H1 (cell line): ENCODE data around the gene LCN2. TPM values are rescaled to one million over a fixed set of nuclear protein-coding genes. Genes with fewer than 3 reads are reported as not detected.
"Not testable (repeated sequence)": the region's sequence is repeated elsewhere in the genome, so short reads cannot be mapped to it uniquely, and the experiment has no call there.

Source experiments
- CTCF ChIA-PET: fragments of 300-600 bp; sonication (Branson Sonifier 250); formaldehyde crosslinking; loops from one replicate; lab custom pipeline; 2021; ENCODE audit not compliant: partially characterized antibody; lab: Charles Lee
- POLR2A ChIA-PET: fragments of 300-600 bp; sonication (Branson Sonifier 250); formaldehyde crosslinking; loops from one replicate; lab custom pipeline; 2021; ENCODE audit warnings: inconsistent platforms; ENCODE audit not compliant: partially characterized antibody; lab: Charles Lee
- DNase-seq, 2 experiments: peaks; one replicate each; pipeline versions ENCODE4 v3.0.0 to v3.0.0-alpha.2; 2010 to 2022; ENCODE audit warnings: low spot score in 2 of 2, low read depth in 1 of 2, mixed read lengths in 1 of 2
- FAIRE-seq: peaks from 2 replicates; lab custom pipeline; 2011; peaks lifted over from hg19 to GRCh38; lab: Jason Lieb, UNC
- H2AFZ ChIP-seq: 2 replicates; pipeline ENCODE4 v1.8.1; 2012; ENCODE audit warnings: low read length, inconsistent platforms
- H2AK5ac ChIP-seq: 2 replicates; pipeline ENCODE4 v1.6.1; 2013; ENCODE audit warnings: low read depth, low read length
- H2BK120ac ChIP-seq: replicated peaks from 2 replicates; pipeline ENCODE3; 2013; ENCODE audit warnings: low read depth, low read length, inconsistent platforms
- H2BK12ac ChIP-seq: 2 replicates; pipeline ENCODE4 v1.6.1; 2013; ENCODE audit warnings: low read depth, low read length
- H2BK15ac ChIP-seq: 2 replicates; pipeline ENCODE4 v1.6.1; 2013; ENCODE audit warnings: low read length
- H2BK20ac ChIP-seq: 2 replicates; pipeline ENCODE4 v1.6.1; 2013; ENCODE audit warnings: low read length
- H2BK5ac ChIP-seq: 2 replicates; pipeline ENCODE4 v1.6.1; 2013; ENCODE audit warnings: low read depth, low read length
- H3K14ac ChIP-seq: 2 replicates; pipeline ENCODE4 v1.6.1; 2013; ENCODE audit warnings: inconsistent platforms; ENCODE audit not compliant: insufficient read length
- H3K18ac ChIP-seq: 2 replicates; pipeline ENCODE4 v1.6.1; 2013; ENCODE audit warnings: low read length; ENCODE audit errors: extremely low read depth
- H3K23ac ChIP-seq: 2 replicates; pipeline ENCODE4 v1.6.1; 2013; ENCODE audit warnings: inconsistent platforms; ENCODE audit not compliant: insufficient read length
- H3K23me2 ChIP-seq: 2 replicates; pipeline ENCODE4 v1.6.1; 2013; ENCODE audit warnings: low read depth, low read length
- H3K27ac ChIP-seq: 2 replicates; pipeline ENCODE4 v1.6.1; 2011; ENCODE audit warnings: low read depth, low read length, inconsistent platforms
- H3K27me3 ChIP-seq, 4 experiments: replicated peaks in 1 of 4; 1 replicate in 1 of 4; 2 replicates in 3 of 4; pipeline versions ENCODE4 v1.6.1 to v1.8.1; 2011 to 2013; ENCODE audit warnings: low read length in 3 of 4, mild to moderate bottlenecking in 3 of 4, inconsistent platforms in 2 of 4, mixed read lengths in 2 of 4, moderate library complexity in 1 of 4; ENCODE audit not compliant: control insufficient read depth in 3 of 4, insufficient read depth in 3 of 4; ENCODE audit errors: extremely low read depth in 1 of 4
- H3K36me3 ChIP-seq, 4 experiments: 2 replicates each; pipeline versions ENCODE4 v1.6.1 to v1.8.1; 2011 to 2013; ENCODE audit warnings: mild to moderate bottlenecking in 4 of 4, low read length in 3 of 4, moderate library complexity in 2 of 4, control low read depth in 1 of 4, inconsistent platforms in 1 of 4; ENCODE audit not compliant: insufficient read depth in 4 of 4, control insufficient read depth in 2 of 4
- H3K4ac ChIP-seq: replicated peaks from 2 replicates; pipeline ENCODE3; 2013; ENCODE audit warnings: low read length, low read depth, mixed read lengths, inconsistent platforms; ENCODE audit not compliant: insufficient read length
- H3K4me1 ChIP-seq, 4 experiments: replicated peaks in 1 of 4; 1 replicate in 1 of 4; 2 replicates in 3 of 4; pipeline versions ENCODE4 v1.6.1 to v1.8.1; 2011 to 2013; ENCODE audit warnings: low read length in 3 of 4, inconsistent platforms in 2 of 4, mixed read lengths in 1 of 4; ENCODE audit not compliant: insufficient read depth in 4 of 4, control insufficient read depth in 3 of 4
- H3K4me2 ChIP-seq, 2 experiments: 2 replicates each; pipeline versions ENCODE4 v1.6.1 to v1.8.1; 2011 to 2013; ENCODE audit warnings: low read depth in 2 of 2, low read length in 2 of 2, control low read depth in 1 of 2, inconsistent platforms in 1 of 2, mild to moderate bottlenecking in 1 of 2; ENCODE audit not compliant: insufficient read depth in 1 of 2
- H3K4me3 ChIP-seq, 4 experiments: fragments of 200-600, 300-600 bp in 1 of 4; sonication (generic), shearing (Covaris generic), sonication (Bioruptor Twin) in 1 of 4; 2 replicates each; pipeline versions ENCODE4 v1.5.1 to v1.8.1; 2011 to 2016; ENCODE audit warnings: low read length in 4 of 4, low read depth in 3 of 4, control low read depth in 2 of 4, inconsistent platforms in 2 of 4, mild to moderate bottlenecking in 2 of 4, mixed read lengths in 1 of 4, moderate library complexity in 1 of 4; ENCODE audit not compliant: insufficient read depth in 2 of 4; ENCODE audit errors: extremely low read depth in 1 of 4
- H3K56ac ChIP-seq: replicated peaks from 2 replicates; pipeline ENCODE3; 2013; ENCODE audit warnings: low read depth, mild to moderate bottlenecking, mixed read lengths, low read length, inconsistent platforms; ENCODE audit not compliant: insufficient read length
- H3K79me1 ChIP-seq: 2 replicates; pipeline ENCODE4 v1.6.1; 2013; ENCODE audit warnings: low read depth, low read length, control low read depth
- H3K79me2 ChIP-seq, 2 experiments: 2 replicates each; pipeline versions ENCODE4 v1.6.1 to v1.8.1; 2012 to 2013; ENCODE audit warnings: low read length in 2 of 2, mild to moderate bottlenecking in 2 of 2, inconsistent platforms in 1 of 2; ENCODE audit not compliant: insufficient read depth in 2 of 2, control insufficient read depth in 1 of 2
- H3K9ac ChIP-seq, 4 experiments: replicated peaks in 1 of 4; 1 replicate in 1 of 4; 2 replicates in 3 of 4; pipeline versions ENCODE4 v1.6.1 to v1.8.1; 2011 to 2013; ENCODE audit warnings: low read depth in 3 of 4, low read length in 3 of 4, control low read depth in 2 of 4, mild to moderate bottlenecking in 2 of 4, moderate library complexity in 2 of 4, inconsistent platforms in 1 of 4; ENCODE audit errors: extremely low read depth in 1 of 4
- H3K9me3 ChIP-seq, 2 experiments: 2 replicates each; pipeline versions ENCODE4 v1.6.1 to v1.8.1; 2012 to 2013; ENCODE audit warnings: mild to moderate bottlenecking in 2 of 2, moderate library complexity in 2 of 2, control low read depth in 1 of 2, inconsistent platforms in 1 of 2, low read depth in 1 of 2, low read length in 1 of 2, mixed read lengths in 1 of 2; ENCODE audit not compliant: insufficient read depth in 2 of 2
- H4K20me1 ChIP-seq, 2 experiments: replicated peaks in 1 of 2; 2 replicates each; pipeline versions ENCODE3 to v1.8.1; 2011 to 2013; ENCODE audit warnings: inconsistent platforms in 2 of 2, low read length in 2 of 2, mild to moderate bottlenecking in 1 of 2; ENCODE audit not compliant: insufficient read depth in 2 of 2, control insufficient read depth in 1 of 2
- H4K5ac ChIP-seq: 2 replicates; pipeline ENCODE4 v1.6.1; 2013; ENCODE audit warnings: low read length, low read depth, mixed read lengths, inconsistent platforms; ENCODE audit not compliant: insufficient read length
- H4K8ac ChIP-seq: 2 replicates; pipeline ENCODE4 v1.8.0; 2013; ENCODE audit warnings: mild to moderate bottlenecking, moderate library complexity, low read length, inconsistent platforms; ENCODE audit not compliant: insufficient read depth; ENCODE audit errors: extremely low read depth
- H4K91ac ChIP-seq: replicated peaks from 2 replicates; pipeline ENCODE3; 2013; ENCODE audit warnings: low read length, mixed read lengths, inconsistent platforms; ENCODE audit not compliant: insufficient read length
- CREB1 ChIP-seq: IDR thresholded peaks from 2 replicates; pipeline ENCODE4 v1.6.1; 2012; ENCODE audit warnings: inconsistent platforms
- CTCF ChIP-seq, 3 experiments: IDR thresholded peaks; 1 replicate in 2 of 3; 2 replicates in 1 of 3; pipeline versions ENCODE4 v1.5.1 to v1.6.1; 2011; ENCODE audit warnings: low read length in 3 of 3, mild to moderate bottlenecking in 3 of 3, inconsistent platforms in 2 of 3, low read depth in 1 of 3, moderate library complexity in 1 of 3; ENCODE audit not compliant: insufficient read depth in 1 of 3; ENCODE audit errors: control extremely low read depth in 1 of 3
- E2F6 ChIP-seq: IDR thresholded peaks from 2 replicates; pipeline ENCODE4 v1.6.1; 2012; ENCODE audit warnings: inconsistent platforms
- RAD21 ChIP-seq, 2 experiments: IDR thresholded peaks in 1 of 2; conservative IDR thresholded peaks in 1 of 2; 2 replicates each; pipeline ENCODE4 v1.6.1; 2011; ENCODE audit warnings: low read depth in 2 of 2, low read length in 2 of 2, improper control_type of control experiment in 1 of 2, inconsistent platforms in 1 of 2, mild to moderate bottlenecking in 1 of 2, moderate library complexity in 1 of 2
- whole genome bisulfite sequencing, 2 experiments: shearing (Covaris generic) in 1 of 2; methylation state at CpG; one replicate each; pipeline versions ENCODE4 v1.1.6 to v1.1.7; 2013 to 2015; ENCODE audit warnings: low lambda C conversion rate in 2 of 2, mixed read lengths in 2 of 2, inconsistent platforms in 1 of 2, low coverage in 1 of 2, missing lambda C conversion rate in 1 of 2; ENCODE audit not compliant: insufficient replicate concordance in 2 of 2, insufficient coverage in 1 of 2, insufficient read length in 1 of 2; ENCODE audit errors: extremely low coverage in 1 of 2, missing lambda C conversion rate in 1 of 2; 5-methylcytosine and 5-hydroxymethylcytosine counted together
- polyA plus RNA-seq, 7 experiments: library from polyadenylated mRNA; depleted of rRNA in 3 of 7; stranded (reverse) in 5 of 7; unstranded in 2 of 7; fragments of >200 nt in 5 of 7; fragments of 200-250 nt in 2 of 7; gene quantifications; 1 replicate in 5 of 7; 2 replicates in 1 of 7; 4 replicates in 1 of 7; pipeline versions ENCODE4 v1.2.1 to v1.2.3, GENCODE V29; 2011 to 2013; ENCODE audit warnings: missing spikeins in 2 of 7, mixed read lengths in 2 of 7
- total RNA-seq: library from RNA; stranded (reverse); fragmentation: NEBNext Ultra II Directional; extraction: Animal tissue kit (Norgen Biotek cat#: 25700); gene quantifications from 2 replicates; pipeline ENCODE4 v1.2.1, GENCODE V29; 2021

LCN2 gene
- total and polyA plus RNA-seq, 2 of the 8 experiments (the other 6 are each of a cell fraction or from before 2014, with no cell fraction given) = 1.1 to 1.6 TPM

- TF ChIP-seq RAD21 (IDR thresholded peaks at IDR 0.05 in 1 of 2, conservative IDR thresholded peaks at IDR 0.05 in 1 of 2; ENCODE audit: low read depth in 2 of 2, low read length in 2 of 2) (peak; percentile 35 to 47), CTCF (IDR thresholded peaks at IDR 0.05; ENCODE audit: control extremely low read depth in 1 of 3, insufficient read depth in 1 of 3, low read depth in 1 of 3, low read length in 3 of 3) (peak; percentile 30 to 52 (median 48)), E2F6 (0 out of 2 replicates have a peak, but pooled peaks have one; percentile 14), CREB1 (peak; percentile 55)
- TF ChIP-seq, all 59 proteins: peak for 4; not testable (repeated sequence) for 55
- H3K27me3 ChIP-seq, H3K27ac ChIP-seq, H4K91ac ChIP-seq, H4K5ac ChIP-seq, H2BK20ac ChIP-seq, H3K4me2 ChIP-seq, H3K9ac ChIP-seq, H4K8ac ChIP-seq, FAIRE-seq, H2BK5ac ChIP-seq, H3K56ac ChIP-seq, H2AK5ac ChIP-seq, H3K18ac ChIP-seq, H3K4ac ChIP-seq, H3K79me1 ChIP-seq, H3K23me2 ChIP-seq, H2BK15ac ChIP-seq, H2BK12ac ChIP-seq, H3K4me1 ChIP-seq, H2BK120ac ChIP-seq, H3K23ac ChIP-seq, H2AFZ ChIP-seq, H3K9me3 ChIP-seq, H3K4me3 ChIP-seq, H3K14ac ChIP-seq, H3K79me2 ChIP-seq: not testable (repeated sequence)
- 42% methylated on average over 9 of the region's 12 CpGs; no CpG with 5 or more reads in 1 of the 2 experiments for WGBS, 2 experiments
- Histone ChIP-seq H3K36me3 (peaks cover 13 to 36% (median 23%) of the 10 kb centered on the region in 4 experiments), H4K20me1 (peaks cover 3 to 16% of the 10 kb centered on the region in 2 experiments)
- DNase-seq = peak in 1 of 2 experiments; percentile 78
- ChIA-PET POLR2A (interaction anchor here (0.9 to 3.2 kb wide), 2 partner anchors 9 to 56 kb away, joined by 3 to 11 read pairs; partner anchors contain the start of gene CIZ1), CTCF (interaction anchor here (0.6 to 1.9 kb wide), 9 partner anchors 9 to 302 kb away, joined by 3 to 8 read pairs (median 3); partner anchors contain the start of gene CIZ1)
Measured at GRCh38 chr9:128181480-128181879, 32.2 kb downstream of the LCN2 start.
